Activated CD4-positive, alpha-beta T cell treated with anti-CD3 and anti-CD28 coated beads, Interleukin-2, amount 10 ng/mL, durations not matched to agents 7 days and 5 days (primary cell): Measurements from ENCODE around the gene IBTK. TPM values are rescaled to one million over a fixed set of nuclear protein-coding genes. Genes with fewer than 3 reads are reported as not detected.
"Not testable (repeated sequence)": the region's sequence is repeated elsewhere in the genome, so short reads cannot be mapped to it uniquely, and the experiment has no call there.

ENCODE experiments used
- CTCF ChIA-PET: fragments of 350-600 bp; sonication (Branson Sonifier 250); formaldehyde crosslinking; loops from one replicate; lab custom pipeline; 2021; ENCODE audit warnings: antibody characterized with exemption; lab: Charles Lee
- POLR2A ChIA-PET: fragments of 350-600 bp; sonication (Branson Sonifier 250); formaldehyde crosslinking; loops from one replicate; lab custom pipeline; 2021; ENCODE audit warnings: antibody characterized with exemption; lab: Charles Lee
- DNase-seq: peaks from one replicate; pipeline ENCODE4 v3.0.0-alpha.2; 2020
- H3K27ac Mint-ChIP-seq: one replicate; pipeline ENCODE4 v1.8.0; 2021; ENCODE audit warnings: mild to moderate bottlenecking, moderate library complexity, mixed read lengths
- H3K27me3 Mint-ChIP-seq: one replicate; pipeline ENCODE4 v1.8.0; 2021; ENCODE audit warnings: mixed read lengths
- H3K36me3 Mint-ChIP-seq: one replicate; pipeline ENCODE4 v1.8.0; 2021; ENCODE audit warnings: low read depth, mixed read lengths
- H3K4me1 Mint-ChIP-seq: one replicate; pipeline ENCODE4 v1.8.0; 2021; ENCODE audit warnings: mixed read lengths
- H3K4me3 Mint-ChIP-seq: one replicate; pipeline ENCODE4 v1.8.0; 2021; ENCODE audit warnings: mild to moderate bottlenecking, moderate library complexity, mixed read lengths
- H3K9me3 Mint-ChIP-seq: one replicate; pipeline ENCODE4 v1.8.0; 2021; ENCODE audit warnings: mixed read lengths
- total RNA-seq, 2 experiments: library from RNA; stranded (reverse); gene quantifications; one replicate each; pipeline ENCODE4 v1.2.3, GENCODE V29; 2021

The IBTK gene
- total RNA-seq, 2 experiments from 2014 or later, result 26.8 to 27.3 TPM

GRCh38 chr6:82152786-82153185 lies 94.8 kb downstream of the IBTK start:
- H3K36me3 Mint-ChIP-seq, H3K4me3 Mint-ChIP-seq, H3K4me1 Mint-ChIP-seq, H3K9me3 Mint-ChIP-seq, POLR2A ChIA-PET, H3K27ac Mint-ChIP-seq, H3K27me3 Mint-ChIP-seq, DNase-seq: not testable (repeated sequence)
- CTCF ChIA-PET, result interaction anchor here (0.6 kb wide), 1 partner anchor 886 kb away, joined by 3 read pairs; no protein-coding TSS in a partner anchor

GRCh38 chr6:82151147-82151546 lies 96.4 kb downstream of the IBTK start:
- H3K4me3 Mint-ChIP-seq, CTCF ChIA-PET, POLR2A ChIA-PET, H3K36me3 Mint-ChIP-seq, H3K27me3 Mint-ChIP-seq, DNase-seq, H3K27ac Mint-ChIP-seq, H3K4me1 Mint-ChIP-seq, H3K9me3 Mint-ChIP-seq: not testable (repeated sequence)

DNA sequence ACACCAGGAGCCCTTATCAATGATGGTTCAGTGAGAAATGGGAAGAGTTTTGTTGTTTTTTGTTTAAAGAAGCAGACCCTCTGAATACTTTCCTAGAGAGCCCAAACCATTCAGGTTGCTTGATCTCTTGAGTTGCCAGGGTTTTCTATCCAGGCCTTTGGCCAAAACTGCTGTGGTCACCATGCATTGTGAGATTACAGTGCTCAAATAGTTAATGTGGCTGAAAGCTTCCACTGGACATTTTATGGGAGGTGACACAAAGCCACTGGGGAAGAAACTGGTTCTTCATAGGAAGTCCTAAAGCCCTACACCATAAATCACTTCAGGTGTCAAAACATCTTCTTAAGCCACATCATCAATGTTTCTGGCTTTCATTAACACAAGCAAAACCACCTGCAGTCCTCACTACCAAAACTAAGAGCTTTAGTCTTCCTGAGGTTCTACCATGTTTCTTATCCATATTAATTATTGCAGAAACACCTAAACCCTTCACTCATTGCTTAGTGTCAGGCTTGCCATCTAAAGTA lies 101.6 kb downstream of the IBTK start:
- Mint-ChIP-seq H3K4me3 (no peak overlapping the region), H3K4me1 (no peaks in the 10 kb centered on the region), H3K27ac (no peak overlapping the region), H3K9me3 (no peaks in the 10 kb centered on the region), H3K27me3 (no peaks in the 10 kb centered on the region), H3K36me3 (no peaks in the 10 kb centered on the region)
- no peak for DNase-seq
- CTCF ChIA-PET, result no interaction called here
- POLR2A ChIA-PET, result no interaction called here

DNA sequence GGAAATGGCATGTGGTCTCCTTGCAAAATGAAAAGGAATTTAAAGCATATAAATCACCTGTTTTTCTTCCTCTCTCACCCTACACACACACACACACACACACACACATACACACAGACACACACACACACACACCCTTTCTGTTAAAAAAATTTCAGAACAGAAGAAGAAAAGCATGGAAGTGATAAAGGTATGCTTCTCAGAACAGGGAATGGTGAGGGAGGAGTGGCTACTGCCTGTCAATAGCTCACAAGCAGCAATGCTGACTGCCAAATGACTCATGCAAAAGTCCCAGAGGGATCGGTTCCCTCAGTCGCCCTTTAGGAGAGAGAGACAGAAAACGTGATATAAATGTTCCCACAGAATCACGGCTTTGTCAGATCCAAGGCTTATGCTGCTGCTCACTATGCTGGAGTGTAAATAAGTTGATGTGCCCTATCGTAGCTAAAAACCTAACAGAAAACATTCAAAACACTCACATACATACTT lies 102.6 kb downstream of the IBTK start:
- no peaks in the 10 kb centered on the region for H3K27me3 Mint-ChIP-seq
- H3K4me1 Mint-ChIP-seq, result no peaks in the 10 kb centered on the region
- no peaks in the 10 kb centered on the region for H3K36me3 Mint-ChIP-seq
- DNase-seq, result no peak
- H3K4me3 Mint-ChIP-seq, result no peak overlapping the region
- H3K27ac Mint-ChIP-seq, result no peak overlapping the region
- ChIA-PET CTCF (no interaction called here), POLR2A (no interaction called here)
- H3K9me3 Mint-ChIP-seq, result no peaks in the 10 kb centered on the region

- no peak for DNase-seq
- no peaks in the 10 kb centered on the region for H3K27me3 Mint-ChIP-seq
- no peaks in the 10 kb centered on the region for H3K36me3 Mint-ChIP-seq
- no peak overlapping the region for H3K4me3 Mint-ChIP-seq
- H3K9me3 Mint-ChIP-seq, result no peaks in the 10 kb centered on the region
- ChIA-PET CTCF (no interaction called here), POLR2A (no interaction called here)
- no peak overlapping the region for H3K27ac Mint-ChIP-seq
- no peaks in the 10 kb centered on the region for H3K4me1 Mint-ChIP-seq
Observed at GRCh38 chr6:82144007-82144851, 103.3 kb downstream of the IBTK start.

GRCh38 chr6:82143041-82143481 lies 104.5 kb downstream of the IBTK start:
- Mint-ChIP-seq H3K4me1 (no peaks in the 10 kb centered on the region), H3K9me3 (no peaks in the 10 kb centered on the region), H3K4me3 (no peak overlapping the region), H3K36me3 (no peaks in the 10 kb centered on the region), H3K27me3 (no peaks in the 10 kb centered on the region), H3K27ac (no peak overlapping the region)
- POLR2A ChIA-PET, result no interaction called here
- no peak for DNase-seq
- CTCF ChIA-PET, result interaction anchor here (0.5 to 0.6 kb wide), 2 partner anchors 9 to 887 kb away, joined by 3 read pairs; no protein-coding TSS in a partner anchor

GRCh38 chr6:82142524-82142923 lies 105.0 kb downstream of the IBTK start:
- Mint-ChIP-seq H3K36me3 (no peaks in the 10 kb centered on the region), H3K4me1 (no peaks in the 10 kb centered on the region), H3K27me3 (no peaks in the 10 kb centered on the region), H3K27ac (no peak overlapping the region), H3K9me3 (no peaks in the 10 kb centered on the region), H3K4me3 (no peak overlapping the region)
- POLR2A ChIA-PET, result no interaction called here
- CTCF ChIA-PET, result interaction anchor here (0.5 to 0.6 kb wide), 2 partner anchors 9 to 888 kb away, joined by 3 read pairs; no protein-coding TSS in a partner anchor
- DNase-seq, result no peak

DNA sequence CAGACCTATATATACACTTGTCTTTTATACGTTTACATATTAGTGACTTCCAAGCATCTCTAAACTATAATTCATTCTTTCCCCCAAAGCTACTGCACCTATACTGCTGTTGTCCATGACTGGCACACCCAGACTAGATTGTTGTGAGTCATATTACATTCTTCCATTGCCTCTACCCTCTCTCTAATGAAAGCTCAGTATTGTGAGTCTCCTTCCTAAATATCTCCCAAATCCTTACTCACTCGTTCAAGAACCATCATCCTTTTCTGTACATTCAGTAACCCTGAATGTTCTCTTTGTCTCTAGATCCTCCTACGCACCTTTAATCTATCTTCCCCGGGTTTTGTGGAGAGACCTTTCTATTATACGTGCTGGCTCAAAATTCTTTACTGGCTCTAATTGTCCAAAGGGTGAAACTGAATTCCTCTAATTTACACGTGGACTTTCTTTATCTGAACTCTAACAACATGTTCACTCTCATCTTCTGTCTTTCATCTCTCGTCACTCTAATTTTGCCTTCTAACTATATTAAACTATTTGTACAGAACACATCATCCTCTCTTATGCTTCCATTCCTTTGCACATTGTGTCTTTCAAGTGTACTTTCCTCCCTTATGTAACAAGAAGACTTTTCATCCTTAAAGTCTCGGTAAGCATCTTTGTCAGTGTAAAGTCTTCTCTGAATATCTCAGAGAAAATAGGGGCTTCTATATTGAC lies 109.3 kb downstream of the IBTK start:
- POLR2A ChIA-PET, result no interaction called here
- no peak for DNase-seq
- CTCF ChIA-PET, result no interaction called here
- Mint-ChIP-seq H3K4me3 (no peak overlapping the region), H3K27me3 (no peaks in the 10 kb centered on the region), H3K36me3 (no peaks in the 10 kb centered on the region), H3K4me1 (no peaks in the 10 kb centered on the region), H3K9me3 (no peaks in the 10 kb centered on the region), H3K27ac (no peak overlapping the region)

DNA sequence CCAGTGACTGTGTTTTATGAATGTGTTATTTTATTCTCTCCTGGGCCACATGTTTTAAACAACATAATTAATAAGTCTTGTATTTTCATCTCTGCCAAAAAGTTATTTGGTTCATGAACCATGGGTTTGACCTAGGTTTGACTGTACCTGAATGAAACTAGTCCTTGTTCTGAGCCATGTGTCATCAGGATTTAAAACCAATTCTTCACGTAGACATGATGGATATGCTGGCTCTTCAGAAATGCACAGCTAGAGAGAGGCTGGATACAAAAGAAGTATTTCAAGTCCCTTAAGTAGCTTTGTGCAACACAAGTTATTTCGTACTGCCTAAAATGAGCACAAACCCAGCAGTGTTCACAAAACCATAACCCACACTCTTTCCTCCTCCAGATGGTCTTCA lies 116.1 kb downstream of the IBTK start:
- Mint-ChIP-seq H3K9me3 (no peaks in the 10 kb centered on the region), H3K36me3 (no peaks in the 10 kb centered on the region), H3K27ac (no peak overlapping the region), H3K27me3 (peaks cover 4% of the 10 kb centered on the region), H3K4me3 (no peak overlapping the region), H3K4me1 (no peaks in the 10 kb centered on the region)
- DNase-seq, result no peak
- ChIA-PET POLR2A (no interaction called here), CTCF (interaction anchor here (0.6 kb wide), 1 partner anchor 33 kb away, joined by 3 read pairs; no protein-coding TSS in a partner anchor)

- ChIA-PET CTCF (no interaction called here), POLR2A (no interaction called here)
- no peak overlapping the region for H3K27ac Mint-ChIP-seq
- H3K36me3 Mint-ChIP-seq, result no peaks in the 10 kb centered on the region
- DNase-seq, result no peak
- H3K4me1 Mint-ChIP-seq, result no peaks in the 10 kb centered on the region
- no peak overlapping the region for H3K4me3 Mint-ChIP-seq
- peaks cover 4% of the 10 kb centered on the region for H3K27me3 Mint-ChIP-seq
- no peaks in the 10 kb centered on the region for H3K9me3 Mint-ChIP-seq
Observed at GRCh38 chr6:82129797-82130196, 117.7 kb downstream of the IBTK start.

DNA sequence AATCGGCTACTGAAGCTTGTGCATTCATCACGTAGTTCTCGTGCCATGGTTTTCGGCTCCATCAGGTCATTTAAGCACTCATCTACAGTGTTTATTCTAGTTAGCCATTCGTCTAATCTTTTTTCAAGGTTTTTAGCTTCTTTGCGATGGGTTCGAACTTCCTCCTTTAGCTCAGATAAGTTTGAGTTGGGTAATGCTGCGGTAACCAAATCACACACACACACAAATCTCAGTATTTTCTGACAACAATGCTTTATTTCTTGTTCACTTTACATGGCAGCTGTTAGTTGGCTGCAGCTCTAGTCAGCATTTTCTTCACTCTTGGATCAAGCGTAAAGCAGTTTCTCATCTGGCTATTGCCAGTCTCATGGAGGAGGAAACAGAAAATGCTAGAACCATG lies 118.6 kb downstream of the IBTK start:
- H3K9me3 Mint-ChIP-seq, H3K27ac Mint-ChIP-seq, H3K27me3 Mint-ChIP-seq, H3K36me3 Mint-ChIP-seq, CTCF ChIA-PET, H3K4me3 Mint-ChIP-seq, POLR2A ChIA-PET, H3K4me1 Mint-ChIP-seq, DNase-seq: not testable (repeated sequence)

- Mint-ChIP-seq H3K4me3 (no peak overlapping the region), H3K9me3 (no peaks in the 10 kb centered on the region), H3K27me3 (no peaks in the 10 kb centered on the region), H3K36me3 (no peaks in the 10 kb centered on the region), H3K4me1 (no peaks in the 10 kb centered on the region), H3K27ac (no peak overlapping the region)
- no peak for DNase-seq
- CTCF ChIA-PET, result no interaction called here
- POLR2A ChIA-PET, result no interaction called here
Observed at GRCh38 chr6:82123632-82124031, 123.9 kb downstream of the IBTK start.
